Immature natural killer cell (primary cell): Measurements from ENCODE around the gene MICU1. TPM values are rescaled to one million over a fixed set of nuclear protein-coding genes. Genes with fewer than 3 reads are reported as not detected.
"Not testable (repeated sequence)": the region's sequence is repeated elsewhere in the genome, so short reads cannot be mapped to it uniquely, and the experiment has no call there.

Source experiments
- DNase-seq, 3 donors: peaks; one replicate each; pipeline ENCODE4 v3.0.0; 2022; ENCODE audit warnings: mixed read lengths in 1 of 3
- H3K27ac Mint-ChIP-seq, 6 donors: one replicate each; pipeline ENCODE4 v1.8.0; 2020; ENCODE audit warnings: mixed read lengths in 6 of 6, mild to moderate bottlenecking in 5 of 6, inconsistent platforms in 4 of 6, moderate library complexity in 3 of 6
- H3K27me3 Mint-ChIP-seq, 3 donors: one replicate each; pipeline ENCODE4 v1.8.0; 2020 to 2021; ENCODE audit warnings: low read depth in 3 of 3, mild to moderate bottlenecking in 3 of 3, mixed read lengths in 3 of 3, moderate library complexity in 3 of 3, inconsistent platforms in 1 of 3
- H3K36me3 Mint-ChIP-seq, 3 donors: one replicate each; pipeline ENCODE4 v1.8.0; 2020; ENCODE audit warnings: mixed read lengths in 3 of 3, inconsistent platforms in 2 of 3, mild to moderate bottlenecking in 2 of 3
- H3K4me1 Mint-ChIP-seq, 2 donors: one replicate each; pipeline ENCODE4 v1.8.0; 2020; ENCODE audit warnings: inconsistent platforms in 2 of 2, mild to moderate bottlenecking in 2 of 2, mixed read lengths in 2 of 2, moderate library complexity in 1 of 2
- H3K4me3 Mint-ChIP-seq, 5 donors: one replicate each; pipeline ENCODE4 v1.8.0; 2020; ENCODE audit warnings: mild to moderate bottlenecking in 5 of 5, mixed read lengths in 5 of 5, inconsistent platforms in 3 of 5, moderate library complexity in 3 of 5
- H3K9me3 Mint-ChIP-seq, 6 donors: one replicate each; pipeline ENCODE4 v1.8.0; 2020; ENCODE audit warnings: mild to moderate bottlenecking in 6 of 6, mixed read lengths in 6 of 6, inconsistent platforms in 4 of 6, moderate library complexity in 3 of 6
- polyA plus RNA-seq, 3 donors: library from polyadenylated mRNA; unstranded; fragments of 300-500 nt; fragmentation: Illumina TruSeq; gene quantifications; one replicate each; pipeline ENCODE4 v1.2.3, GENCODE V29; 2021

Gene MICU1
- polyA plus RNA-seq, 3 donors from 2014 or later, result 19.8 to 45.1 (median 21.2) TPM

DNA sequence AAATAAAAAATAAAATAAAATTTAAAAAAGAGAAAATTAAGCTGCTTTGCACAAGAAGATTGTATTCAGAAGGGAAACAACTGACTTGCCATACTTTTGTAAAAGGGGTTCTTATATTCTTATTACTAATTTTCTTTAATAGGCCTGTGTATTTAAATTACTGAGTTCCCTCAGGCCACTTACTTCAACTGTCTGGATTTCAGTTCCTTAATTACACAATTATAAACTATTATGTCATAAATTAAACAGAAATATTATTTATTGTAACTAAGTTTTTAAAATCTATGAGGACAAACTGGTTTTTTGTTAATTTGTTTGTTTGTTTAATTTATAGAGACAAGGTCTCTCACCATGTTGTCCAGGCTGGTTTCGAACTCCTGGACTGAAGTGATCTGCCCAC, 22.4 kb upstream of the MICU1 start:
- Mint-ChIP-seq H3K4me3 (no peak overlapping the region), H3K27me3 (no peaks in the 10 kb centered on the region), H3K36me3 (no peaks in the 10 kb centered on the region), H3K4me1 (no peaks in the 10 kb centered on the region), H3K9me3 (no peaks in the 10 kb centered on the region), H3K27ac (no peak overlapping the region)
- DNase-seq, result no peak

GRCh38 chr10:72646971-72647370, 21.1 kb upstream of the MICU1 start:
- not testable (repeated sequence) for H3K36me3 Mint-ChIP-seq, H3K4me1 Mint-ChIP-seq, H3K27ac Mint-ChIP-seq, H3K4me3 Mint-ChIP-seq, DNase-seq, H3K27me3 Mint-ChIP-seq, H3K9me3 Mint-ChIP-seq

GRCh38 chr10:72645263-72645858, 19.5 kb upstream of the MICU1 start:
- no peak for DNase-seq
- Mint-ChIP-seq H3K4me3 (no peak overlapping the region), H3K36me3 (no peaks in the 10 kb centered on the region), H3K27ac (no peak overlapping the region), H3K4me1 (no peaks in the 10 kb centered on the region), H3K9me3 (no peaks in the 10 kb centered on the region), H3K27me3 (no peaks in the 10 kb centered on the region)

- H3K4me3 Mint-ChIP-seq, result no peak overlapping the region
- H3K36me3 Mint-ChIP-seq, result peaks cover 0 to under 1% (median 0%) of the 10 kb centered on the region in 3 donors
- no peak overlapping the region for H3K27ac Mint-ChIP-seq
- no peaks in the 10 kb centered on the region for H3K9me3 Mint-ChIP-seq
- peaks cover 0 to 3% (median 0%) of the 10 kb centered on the region in 3 donors for H3K27me3 Mint-ChIP-seq
- H3K4me1 Mint-ChIP-seq, result no peaks in the 10 kb centered on the region
- no peak for DNase-seq
Measured at GRCh38 chr10:72642318-72642717, 16.4 kb upstream of the MICU1 start.

DNA sequence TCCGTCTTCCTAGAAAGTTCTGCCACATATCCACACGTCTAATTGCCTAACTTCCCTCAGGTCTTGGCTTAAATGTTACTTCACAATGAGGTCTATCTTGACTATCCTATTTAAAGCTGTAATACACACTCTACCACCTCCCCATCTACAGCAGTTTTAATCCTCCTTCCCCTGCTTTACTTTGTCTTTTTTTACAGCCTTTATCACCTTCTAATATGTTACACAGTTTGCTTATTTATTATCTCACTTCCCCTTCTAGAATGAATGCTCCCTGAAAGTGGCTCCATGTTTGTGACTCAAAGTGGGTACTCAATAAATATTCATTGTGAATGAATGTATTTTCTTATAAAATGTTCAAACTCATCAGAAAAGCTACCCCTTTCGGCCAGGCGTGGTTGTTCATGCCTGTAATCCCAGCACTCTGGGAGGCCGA, 13.6 kb upstream of the MICU1 start:
- DNase-seq, result no peak
- Mint-ChIP-seq H3K27ac (no peak overlapping the region), H3K4me1 (no peaks in the 10 kb centered on the region), H3K4me3 (no peak overlapping the region), H3K27me3 (peaks cover 0 to 3% (median 3%) of the 10 kb centered on the region in 3 donors), H3K9me3 (no peaks in the 10 kb centered on the region), H3K36me3 (peaks cover 0 to 3% (median 0%) of the 10 kb centered on the region in 3 donors)

DNA sequence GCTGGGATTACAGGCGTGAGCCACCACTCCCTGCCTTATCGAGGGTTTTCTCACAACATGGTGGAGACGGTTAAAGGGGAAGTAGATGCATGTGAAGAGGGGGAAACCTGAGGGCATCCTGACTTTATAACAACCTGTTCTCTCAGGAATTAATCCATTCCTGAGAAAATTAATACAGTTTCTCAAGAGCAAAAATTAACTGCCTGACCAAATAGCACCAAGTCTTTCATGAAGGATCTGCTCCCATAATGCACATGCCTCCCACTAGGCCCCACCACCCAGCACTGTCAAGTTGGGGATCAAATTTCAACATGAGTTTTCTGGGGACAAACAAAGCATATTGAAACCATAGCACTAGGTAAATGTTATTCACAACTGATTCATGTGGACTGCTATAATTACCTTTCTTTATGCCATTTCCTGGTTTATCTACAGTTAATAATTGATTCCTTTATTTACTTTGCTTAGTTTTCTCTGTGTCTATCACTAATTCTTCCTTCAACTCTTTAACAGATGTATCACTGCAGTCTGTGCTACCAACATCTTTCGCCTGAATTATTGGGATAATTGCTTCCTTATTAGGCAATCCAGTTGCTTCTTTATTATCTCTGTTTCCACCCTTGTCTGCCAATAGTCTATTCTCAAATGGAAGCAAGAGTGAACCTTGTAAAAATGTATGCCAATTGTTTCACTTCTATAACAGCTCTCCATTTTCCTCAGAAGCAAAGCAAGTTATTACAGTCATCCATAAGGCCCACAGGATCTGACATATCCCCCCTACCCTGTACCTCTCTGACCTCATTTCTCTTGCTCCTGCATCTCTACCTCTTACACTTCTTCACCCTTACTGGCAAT, 12.9 kb upstream of the MICU1 start:
- H3K4me1 Mint-ChIP-seq, result no peaks in the 10 kb centered on the region
- H3K27ac Mint-ChIP-seq, result no peak overlapping the region
- peaks cover 0 to 3% (median 0%) of the 10 kb centered on the region in 3 donors for H3K36me3 Mint-ChIP-seq

GRCh38 chr10:72637398-72637857, 11.5 kb upstream of the MICU1 start:
- Mint-ChIP-seq H3K4me3 (no peak overlapping the region), H3K36me3 (peaks cover 0 to 3% (median 0%) of the 10 kb centered on the region in 3 donors), H3K27ac (no peak overlapping the region), H3K9me3 (no peaks in the 10 kb centered on the region), H3K4me1 (no peaks in the 10 kb centered on the region), H3K27me3 (peaks cover 0 to 3% (median 3%) of the 10 kb centered on the region in 3 donors)
- DNase-seq, result no peak

More for the DNA sequence above, 12.9 kb upstream of the MICU1 start:
- no peaks in the 10 kb centered on the region for H3K9me3 Mint-ChIP-seq
- peaks cover 0 to 3% (median 3%) of the 10 kb centered on the region in 3 donors for H3K27me3 Mint-ChIP-seq
- no peak for DNase-seq
- no peak overlapping the region for H3K4me3 Mint-ChIP-seq

- H3K27ac Mint-ChIP-seq, result no peak overlapping the region
- H3K4me1 Mint-ChIP-seq, result peaks cover 12 to 16% of the 10 kb centered on the region in 2 donors
- no peak for DNase-seq
- no peaks in the 10 kb centered on the region for H3K9me3 Mint-ChIP-seq
- H3K27me3 Mint-ChIP-seq, result peaks cover 0 to 3% (median 3%) of the 10 kb centered on the region in 3 donors
- H3K36me3 Mint-ChIP-seq, result no peaks in the 10 kb centered on the region
- no peak overlapping the region for H3K4me3 Mint-ChIP-seq
Measured at GRCh38 chr10:72630144-72630543, 4.3 kb upstream of the MICU1 start.

DNA sequence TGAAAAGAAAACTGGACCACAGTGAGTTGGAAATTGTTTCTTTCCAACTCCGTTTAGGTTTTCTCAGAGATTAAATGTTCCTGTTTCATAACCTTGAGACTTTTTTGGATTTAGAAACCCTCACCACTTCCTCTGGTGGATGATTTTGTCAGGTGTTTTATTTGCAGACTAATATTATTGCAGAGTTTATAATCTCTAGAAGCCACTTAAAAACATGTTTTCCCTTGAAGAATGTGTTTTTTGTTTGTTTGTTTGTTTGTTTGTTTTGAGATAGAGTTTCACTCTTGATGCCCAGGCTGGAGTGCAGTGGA, 520 bp upstream of the MICU1 start:
- Mint-ChIP-seq H3K4me3 (peak overlapping the region; percentile 94 to 100 (median 99)), H3K27me3 (peaks cover 0 to 3% (median 3%) of the 10 kb centered on the region in 3 donors), H3K36me3 (no peaks in the 10 kb centered on the region), H3K9me3 (no peaks in the 10 kb centered on the region), H3K27ac (peak overlapping the region in 5 of 6 donors; percentile 90 to 97 (median 91)), H3K4me1 (peaks cover 18 to 25% of the 10 kb centered on the region in 2 donors)
- no peak for DNase-seq

DNA sequence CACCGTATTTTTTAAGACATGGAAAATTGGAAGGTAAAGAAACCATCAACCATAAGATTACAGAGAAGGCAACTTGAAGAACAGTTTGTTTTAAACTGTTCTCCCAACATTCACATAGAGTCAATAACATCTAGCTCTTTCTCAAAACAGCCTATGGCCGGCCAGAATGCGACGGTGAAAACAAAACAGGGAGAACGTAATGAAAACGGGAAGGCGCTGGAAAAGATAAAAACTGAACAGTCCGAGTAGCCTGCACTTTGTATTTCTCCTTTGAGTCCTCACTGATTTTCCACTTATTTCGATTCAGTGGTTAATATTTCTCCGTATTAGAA, 637 bp downstream of the MICU1 start:
- DNase-seq, result peak in 1 of 3 donors; percentile 0
- no peaks in the 10 kb centered on the region for H3K36me3 Mint-ChIP-seq

DNA sequence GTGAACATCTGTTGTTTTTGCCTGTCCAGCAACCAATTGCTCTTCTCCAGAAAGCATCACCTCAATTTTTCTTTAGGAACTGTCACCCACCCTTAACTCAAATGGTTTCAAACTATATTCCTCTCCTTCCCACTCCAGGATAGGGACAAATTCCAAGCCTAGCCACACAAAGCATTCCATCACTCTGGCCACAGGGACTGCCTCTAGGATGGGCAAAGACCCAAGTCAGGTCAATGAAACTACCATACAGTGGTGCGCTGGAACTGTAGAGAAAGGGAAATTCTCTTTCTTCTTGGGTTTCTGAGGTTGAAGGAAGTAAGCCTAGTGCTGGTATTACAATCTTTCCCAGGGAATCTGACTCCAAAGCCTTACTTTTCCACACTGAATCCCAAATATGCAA, 3.6 kb downstream of the MICU1 start:
- no peaks in the 10 kb centered on the region for H3K36me3 Mint-ChIP-seq
- no peak for DNase-seq
- peaks cover 0 to 3% (median 3%) of the 10 kb centered on the region in 3 donors for H3K27me3 Mint-ChIP-seq
- H3K4me1 Mint-ChIP-seq, result peaks cover 18 to 25% of the 10 kb centered on the region in 2 donors
- H3K27ac Mint-ChIP-seq, result peak overlapping the region in 1 of 6 donors; percentile 36
- no peaks in the 10 kb centered on the region for H3K9me3 Mint-ChIP-seq
- H3K4me3 Mint-ChIP-seq, result no peak overlapping the region

More for the DNA sequence above, 637 bp downstream of the MICU1 start:
- Mint-ChIP-seq H3K27ac (peak overlapping the region; percentile 87 to 97 (median 91)), H3K27me3 (peaks cover 0 to 3% (median 3%) of the 10 kb centered on the region in 3 donors), H3K4me1 (peaks cover 18 to 25% of the 10 kb centered on the region in 2 donors), H3K9me3 (no peaks in the 10 kb centered on the region), H3K4me3 (peak overlapping the region; percentile 94 to 100 (median 99))

GRCh38 chr10:72616716-72617115, 9.2 kb downstream of the MICU1 start:
- H3K4me1 Mint-ChIP-seq, result peaks cover under 1 to 3% of the 10 kb centered on the region in 2 donors
- no peak overlapping the region for H3K27ac Mint-ChIP-seq
- H3K4me3 Mint-ChIP-seq, result no peak overlapping the region
- no peak for DNase-seq
- peaks cover 0 to 7% (median 6%) of the 10 kb centered on the region in 3 donors for H3K36me3 Mint-ChIP-seq
- peaks cover 0 to 2% (median 1%) of the 10 kb centered on the region in 3 donors for H3K27me3 Mint-ChIP-seq
- no peaks in the 10 kb centered on the region for H3K9me3 Mint-ChIP-seq

DNA sequence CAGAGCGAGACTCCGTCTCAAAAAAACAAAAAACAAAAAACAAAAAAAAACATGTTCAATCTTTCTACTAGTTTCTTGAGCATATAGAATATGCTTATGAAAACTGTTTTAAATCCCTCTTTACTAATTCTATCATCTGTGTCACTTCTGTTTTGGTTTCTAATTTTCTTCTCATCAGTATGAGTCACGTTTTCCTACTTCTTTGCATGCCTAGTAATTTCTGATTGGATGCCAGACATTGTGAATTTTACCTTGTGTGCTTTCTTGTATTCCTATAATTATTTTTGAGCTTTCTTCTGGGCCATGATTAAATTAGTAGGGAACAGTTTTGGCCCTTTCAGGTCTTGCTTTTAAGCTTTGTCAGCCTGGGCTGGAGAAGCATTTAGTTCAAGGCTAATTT, 9.9 kb downstream of the MICU1 start:
- H3K27ac Mint-ChIP-seq, result no peak overlapping the region
- H3K4me3 Mint-ChIP-seq, result no peak overlapping the region
- peaks cover 3 to 7% of the 10 kb centered on the region in 2 donors for H3K4me1 Mint-ChIP-seq
- no peak for DNase-seq
- H3K36me3 Mint-ChIP-seq, result peaks cover 0 to 7% (median 6%) of the 10 kb centered on the region in 3 donors
- peaks cover 0 to 4% (median 3%) of the 10 kb centered on the region in 3 donors for H3K27me3 Mint-ChIP-seq
- H3K9me3 Mint-ChIP-seq, result no peaks in the 10 kb centered on the region

- Mint-ChIP-seq H3K27me3 (peaks cover 0 to 4% (median 3%) of the 10 kb centered on the region in 3 donors), H3K36me3 (peaks cover 0 to 15% (median 13%) of the 10 kb centered on the region in 3 donors), H3K9me3 (no peaks in the 10 kb centered on the region), H3K4me1 (peaks cover 3 to 7% of the 10 kb centered on the region in 2 donors), H3K4me3 (peak overlapping the region in 1 of 5 donors; percentile 53), H3K27ac (peak overlapping the region in 1 of 6 donors; percentile 19)
- no peak for DNase-seq
Measured at GRCh38 chr10:72612203-72612826, 13.6 kb downstream of the MICU1 start.
